ENCODE measurements around the gene MYDGF.
"Not testable (repeated sequence)": the region's sequence is repeated elsewhere in the genome, so short reads cannot be mapped to it uniquely, and the experiment has no call there.

The MYDGF gene

DNA sequence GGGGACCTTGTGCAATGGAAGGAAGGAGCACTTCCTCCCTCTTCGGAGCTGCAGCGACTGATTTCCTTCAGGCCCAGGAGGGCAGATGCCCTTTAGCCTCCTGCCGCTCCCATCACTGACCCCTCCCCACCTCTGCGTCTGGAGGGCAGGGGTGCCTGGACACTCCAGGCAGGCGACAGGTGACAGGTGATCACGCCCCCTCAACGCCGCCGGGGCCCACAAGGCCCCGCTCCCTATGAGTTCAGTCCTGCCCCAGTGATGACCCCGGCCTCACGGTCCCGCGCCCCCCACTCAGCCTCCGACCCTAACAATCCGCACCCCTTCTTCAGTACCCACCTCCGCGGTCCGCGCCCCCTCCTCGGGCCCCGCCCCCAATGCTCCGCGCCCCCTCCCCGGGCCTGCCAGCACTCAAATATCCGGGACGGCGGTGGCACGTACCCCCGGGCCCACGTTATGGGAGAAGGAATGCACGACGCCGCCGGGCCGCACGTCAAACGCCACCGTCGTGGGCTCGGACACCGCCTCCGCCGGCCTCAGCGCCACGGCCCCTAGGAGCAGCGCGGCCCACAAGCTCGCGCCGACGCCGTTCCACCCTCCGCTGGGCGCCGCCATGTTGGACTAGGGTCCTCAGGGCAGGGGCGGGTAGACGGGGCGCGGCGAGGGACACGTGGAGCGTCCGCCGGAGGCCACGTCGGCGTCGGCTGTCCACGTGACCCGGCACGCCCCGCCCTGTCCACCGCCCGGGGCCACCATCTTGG lies at the start of gene MYDGF:
Gene MYDGF, minus strand, starts transcription at position 620 of the 758 bp plus-strand sequence. Its CDS starts 8 bp downstream, at position 612.
- DNase-seq (ENCODE audit: low spot score) = peak; percentile 100

DNA sequence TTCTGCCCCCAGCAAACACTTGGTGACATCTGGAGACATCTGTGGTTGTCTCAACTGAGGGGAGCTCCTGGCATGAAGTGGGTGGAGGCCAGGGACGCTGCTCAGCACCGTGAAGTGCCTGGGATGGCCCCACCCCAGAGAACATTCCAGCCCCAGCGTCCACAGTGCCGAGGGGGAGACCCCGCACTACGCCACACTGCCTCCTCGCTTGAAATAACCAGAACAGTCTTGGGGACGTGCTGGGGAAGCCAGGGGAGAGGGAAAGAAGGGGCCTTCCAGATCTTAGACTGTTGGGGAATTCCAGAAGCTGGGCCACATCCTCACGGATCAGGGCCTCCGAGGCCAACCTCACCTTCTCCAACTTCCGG lies 49.3 kb upstream of the MYDGF start:
- DNase-seq (ENCODE audit: low spot score) = no peak

DNA sequence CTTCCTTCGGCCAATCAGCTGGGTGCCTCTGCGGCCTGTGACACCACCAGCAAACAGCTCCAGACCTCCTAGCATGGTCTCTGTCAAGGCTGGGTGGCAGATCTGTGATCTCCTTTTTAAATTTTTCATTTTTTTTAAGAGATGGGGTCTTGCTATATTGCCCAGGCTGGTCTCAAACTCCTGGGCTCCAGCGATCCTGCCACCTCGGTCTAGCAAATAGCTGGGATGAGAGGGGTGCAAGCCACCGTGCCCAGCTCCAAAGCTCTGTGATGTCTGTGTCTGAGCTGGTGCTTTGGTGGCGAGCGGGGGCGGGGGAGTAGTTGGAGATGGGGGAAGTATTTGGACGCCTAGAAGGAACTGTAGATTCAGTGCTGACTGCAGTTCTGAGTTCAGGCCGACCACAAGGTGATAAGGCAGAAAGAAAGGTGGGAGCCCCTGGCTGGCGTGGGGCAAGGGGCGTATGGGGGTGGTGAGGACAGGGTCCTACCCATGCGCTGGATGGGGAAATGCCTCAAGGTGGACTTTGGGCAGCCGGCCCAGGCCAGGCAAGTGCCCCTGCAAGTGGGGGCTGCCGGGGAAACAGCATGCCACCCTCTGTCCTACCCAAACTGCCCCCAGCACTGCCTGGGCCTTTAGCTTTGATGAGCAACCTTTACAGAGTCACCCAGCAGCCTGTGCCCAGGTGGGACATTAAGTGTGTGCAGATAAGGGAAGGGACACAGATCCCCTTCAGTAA lies 48.0 kb upstream of the MYDGF start:
- no peak for DNase-seq (ENCODE audit: low spot score)

DNA sequence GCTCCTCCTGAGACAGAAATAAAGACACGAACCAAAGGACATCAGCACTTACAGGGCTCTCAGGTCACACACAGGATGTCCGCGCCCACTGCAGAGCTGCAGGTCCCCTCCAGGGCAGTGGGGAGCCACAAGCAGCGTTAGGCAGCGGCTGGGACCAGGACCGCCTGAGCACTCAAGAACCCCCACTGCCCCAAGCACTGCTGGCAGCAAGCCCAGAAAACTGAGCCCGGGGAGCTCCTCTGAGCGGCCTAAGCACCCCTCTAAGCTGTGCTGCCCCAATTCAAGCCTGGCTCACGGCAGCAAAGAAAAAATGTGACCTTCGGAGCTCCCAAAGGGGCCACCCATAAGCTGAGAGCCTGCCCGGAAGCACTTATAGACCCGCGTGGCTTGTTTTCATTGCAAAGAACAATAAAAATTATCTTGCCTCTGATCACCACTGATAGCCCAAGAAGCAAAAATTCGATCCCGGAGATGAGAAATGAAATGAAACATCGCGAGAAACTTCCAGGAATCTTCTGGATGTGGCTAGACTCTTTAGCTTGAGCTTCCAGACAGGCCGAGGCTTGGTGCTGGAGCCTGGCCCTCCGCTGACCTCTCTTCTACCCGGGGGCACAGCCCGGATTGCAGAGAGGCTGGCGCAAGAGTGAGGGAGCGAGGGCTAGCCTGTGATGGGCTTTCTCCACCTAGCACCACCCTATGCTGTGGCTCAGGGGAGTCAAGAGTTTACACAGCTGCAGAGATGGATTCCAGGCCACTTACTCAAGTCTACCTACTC lies 47.2 kb upstream of the MYDGF start:
- DNase-seq (ENCODE audit: low spot score) = no peak

DNA sequence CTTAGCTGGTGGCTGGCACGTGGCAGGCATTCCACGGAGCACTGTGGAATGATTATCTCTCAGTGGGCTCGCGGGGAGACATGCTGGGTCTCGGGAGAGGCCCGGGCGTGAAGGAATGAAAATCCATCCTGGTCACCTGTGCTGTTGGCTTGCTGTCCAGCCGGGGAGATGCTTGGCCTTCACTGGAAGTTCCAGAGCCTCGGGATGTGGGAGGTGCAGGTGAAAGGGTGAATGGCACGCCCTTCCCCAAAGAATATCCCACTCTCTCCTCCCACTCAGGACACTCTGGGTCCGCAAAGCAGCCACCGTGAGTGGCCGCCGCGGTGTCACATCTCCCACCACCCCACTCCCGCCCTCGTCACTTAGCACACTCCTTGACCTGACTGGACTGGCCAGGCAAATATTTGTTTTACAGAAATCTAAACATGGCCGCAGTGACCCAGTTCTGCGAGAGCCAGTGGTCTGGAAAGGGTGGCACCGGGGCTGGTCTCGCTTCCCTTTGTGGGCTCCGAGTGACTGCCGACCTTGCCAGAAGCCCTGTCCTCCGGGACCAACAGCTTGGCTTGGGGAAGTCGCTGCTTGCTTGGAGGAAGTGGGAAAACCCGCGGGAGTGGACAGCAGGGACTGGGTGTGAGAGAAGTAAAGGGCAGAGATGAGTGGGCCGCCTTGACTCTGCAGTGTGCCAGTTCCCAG lies 45.5 kb upstream of the MYDGF start:
- no peak for DNase-seq (ENCODE audit: low spot score)

DNA sequence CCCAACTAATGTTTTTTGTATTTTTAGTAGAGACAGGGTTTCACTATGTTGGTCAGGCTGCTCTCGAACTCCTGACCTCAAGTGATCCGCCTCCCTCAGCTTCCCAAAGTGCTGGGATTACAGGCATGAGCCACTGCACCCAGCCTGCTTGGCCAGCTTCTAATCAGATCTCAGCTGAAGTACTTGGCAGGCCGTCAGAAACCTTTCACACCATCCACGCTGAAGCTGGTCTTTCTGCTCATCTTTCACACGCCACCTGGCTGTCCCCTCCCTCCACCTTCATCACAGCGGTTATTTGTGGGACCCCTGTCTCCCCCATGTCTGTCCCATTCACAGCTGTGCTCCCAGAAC lies 45.0 kb upstream of the MYDGF start:
- not testable (repeated sequence) for DNase-seq (ENCODE audit: low spot score)

DNA sequence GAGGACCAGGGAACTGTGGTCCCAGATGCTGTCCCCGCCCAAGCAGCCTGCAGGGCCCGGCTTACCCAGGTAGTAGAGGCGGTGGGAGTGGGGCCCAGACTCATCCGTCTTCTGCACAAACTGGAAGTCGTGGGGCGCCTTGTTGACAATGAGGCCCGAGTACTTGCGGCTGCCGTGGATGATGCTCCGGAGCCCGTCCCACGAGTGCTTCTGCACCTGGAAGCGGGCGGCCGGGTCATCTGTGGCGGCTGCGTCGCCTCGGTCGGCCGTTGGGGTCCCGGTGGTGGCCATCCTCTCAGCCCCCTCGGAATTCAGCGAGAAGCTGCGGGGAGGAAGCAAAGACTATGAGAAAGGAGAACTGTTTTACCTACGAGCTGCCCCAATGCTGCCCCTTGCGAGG lies 43.9 kb upstream of the MYDGF start:
- DNase-seq (ENCODE audit: low spot score) = no peak

DNA sequence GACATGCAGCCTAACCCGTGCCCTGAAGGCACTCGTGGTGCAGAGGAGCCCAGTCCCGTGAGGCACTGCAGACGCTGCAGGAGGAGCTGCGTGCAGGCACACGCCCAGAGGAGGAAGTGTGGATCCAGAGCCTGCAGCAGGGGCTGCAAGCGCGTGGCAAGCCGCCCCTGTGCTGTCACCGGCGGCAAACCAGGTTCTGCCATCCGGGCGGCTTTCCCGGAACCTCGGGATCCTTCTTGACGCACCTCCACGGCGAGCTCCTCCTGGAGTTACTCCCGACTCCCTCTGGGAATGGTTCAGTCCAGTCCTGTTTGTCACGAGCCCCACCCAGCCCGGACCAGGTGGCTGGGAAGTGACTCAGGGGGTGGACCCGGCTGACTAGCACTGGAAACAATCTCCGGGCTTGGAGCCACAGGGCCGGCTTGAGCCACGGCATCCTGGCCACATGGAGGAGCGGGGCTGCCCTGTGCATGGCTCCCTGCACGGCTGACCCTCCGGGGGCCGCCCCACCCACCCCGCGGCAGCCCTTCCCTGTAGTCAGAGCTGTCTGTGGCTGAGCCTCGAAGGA lies 43.3 kb upstream of the MYDGF start:
- DNase-seq (ENCODE audit: low spot score) = peak; percentile 98

DNA sequence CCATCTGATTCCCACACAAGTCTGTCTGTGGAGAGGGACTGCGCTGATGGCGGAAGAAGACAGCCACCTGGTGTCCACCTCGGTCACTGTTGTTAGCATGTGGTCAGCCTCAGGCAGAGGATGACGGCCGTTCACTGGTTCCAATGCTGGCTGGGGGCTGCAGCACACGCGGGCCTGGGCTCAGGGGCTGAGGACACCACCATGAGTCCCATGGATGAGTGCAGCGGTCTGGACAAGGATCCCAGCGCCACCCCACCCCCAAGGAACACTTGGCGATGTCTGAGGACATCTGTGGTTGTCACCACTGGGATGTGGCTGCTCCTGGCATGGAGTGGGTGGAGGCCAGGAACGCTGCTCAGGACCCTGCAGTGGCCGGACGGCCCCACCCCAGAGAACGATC lies 42.6 kb upstream of the MYDGF start:
- DNase-seq (ENCODE audit: low spot score) = no peak

DNA sequence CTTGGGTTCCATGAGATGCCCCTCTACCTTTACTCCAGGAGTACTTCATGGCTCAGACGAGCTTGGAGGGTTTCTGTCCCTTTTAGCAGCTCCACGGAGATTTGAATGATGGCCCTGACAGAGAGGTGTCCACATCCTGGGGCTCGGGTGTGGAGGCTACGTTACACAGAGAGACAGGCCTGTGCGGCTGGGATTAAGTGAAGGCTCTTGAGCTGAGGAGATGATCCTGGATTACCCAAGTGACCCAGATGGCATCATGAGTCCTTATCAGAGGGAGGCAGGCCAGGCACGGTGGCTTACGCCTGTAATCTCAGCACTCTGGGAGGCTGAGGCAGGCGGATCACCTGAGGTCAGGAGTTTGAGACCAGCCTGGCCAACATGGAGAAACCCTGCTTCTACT lies 41.1 kb upstream of the MYDGF start:
- no peak for DNase-seq (ENCODE audit: low spot score)

DNA sequence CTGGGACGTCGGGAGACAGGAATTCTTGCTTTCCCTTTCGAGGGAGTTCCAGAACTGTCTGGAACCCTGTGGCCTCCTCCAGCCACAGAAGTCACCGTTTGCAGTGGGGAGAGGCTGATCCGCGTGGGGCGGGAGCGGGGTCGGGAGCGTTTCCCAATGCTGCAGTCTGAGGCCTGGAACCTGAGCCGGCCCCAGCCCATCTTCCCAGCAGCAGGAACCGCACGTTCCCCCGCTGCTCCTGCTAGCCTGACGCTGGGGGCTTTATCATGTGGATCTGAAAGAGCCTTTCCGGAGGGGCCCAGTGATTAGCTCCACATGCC lies 40.1 kb upstream of the MYDGF start:
- DNase-seq (ENCODE audit: low spot score) = no peak

DNA sequence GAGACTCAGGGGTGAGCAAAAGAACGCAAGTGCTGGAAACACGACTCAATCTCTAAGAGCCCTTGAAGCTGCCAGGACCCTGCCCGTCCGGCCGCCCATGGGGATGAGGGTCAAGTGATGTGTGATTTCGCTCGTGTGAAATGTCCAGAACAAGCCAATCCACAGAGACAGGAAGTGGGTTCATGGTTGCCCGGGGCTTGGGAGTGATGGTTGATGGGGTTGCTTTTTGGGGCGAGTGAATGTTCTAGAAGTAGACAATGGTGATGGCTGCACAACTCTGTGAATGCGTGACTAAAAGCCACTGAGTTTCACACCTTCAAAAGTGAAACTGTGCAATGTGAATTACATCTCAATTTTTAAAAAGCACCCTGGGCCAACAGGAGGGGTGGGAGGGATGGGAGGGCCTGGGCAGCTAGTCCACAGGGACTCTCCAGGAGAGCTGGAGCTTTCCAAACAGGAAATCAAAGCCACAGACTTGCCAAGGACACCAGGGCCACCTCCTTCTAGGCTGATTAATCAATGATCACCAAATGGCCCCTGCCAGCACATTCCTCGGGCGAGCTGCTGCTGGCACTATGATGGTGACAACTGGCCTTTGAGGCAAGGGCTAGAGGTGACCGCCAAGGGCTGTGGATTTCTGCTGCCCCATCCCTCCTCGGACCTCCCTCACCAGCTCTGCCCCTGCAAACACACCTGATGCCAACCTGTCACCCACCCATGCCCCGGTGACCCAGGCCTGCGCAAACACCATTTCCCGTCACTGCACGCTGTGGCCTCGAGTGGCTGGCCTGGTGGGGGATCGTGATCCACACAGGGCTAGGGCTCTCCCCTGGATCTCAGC lies 39.5 kb upstream of the MYDGF start:
- no peak for DNase-seq (ENCODE audit: low spot score)

DNA sequence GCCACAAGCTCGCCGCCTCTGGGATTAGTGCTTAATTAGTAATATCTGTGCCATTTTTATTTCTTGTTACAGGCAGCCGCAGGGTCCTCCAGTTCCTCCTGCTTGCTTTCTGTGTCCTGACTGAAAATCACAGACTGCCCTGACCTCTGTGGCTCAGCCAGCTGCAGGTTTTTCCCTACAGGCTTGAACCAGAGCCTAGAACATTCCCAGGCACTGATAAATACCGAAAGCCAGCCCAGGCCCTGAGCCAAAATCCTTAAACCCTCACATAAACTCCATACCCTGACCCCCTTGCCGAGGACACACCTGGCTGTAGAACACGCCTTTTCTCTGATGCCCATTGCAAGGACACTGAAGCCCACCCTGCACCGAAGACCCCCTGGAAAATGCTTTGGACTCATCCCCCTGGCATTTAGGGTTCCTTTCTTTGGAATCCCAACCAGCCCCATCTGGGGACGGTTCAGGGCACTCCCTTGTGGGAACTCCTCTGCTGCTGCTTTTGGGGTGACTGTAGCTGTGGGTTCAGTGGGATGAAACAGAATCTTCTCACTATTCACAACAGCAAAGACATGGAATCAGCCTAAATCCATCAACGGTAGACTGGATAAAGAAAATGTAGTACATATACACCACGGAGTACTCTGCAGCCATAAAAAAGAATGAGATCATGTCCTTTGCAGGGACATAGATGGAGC lies 38.0 kb upstream of the MYDGF start:
- DNase-seq (ENCODE audit: low spot score) = peak; percentile 35

DNA sequence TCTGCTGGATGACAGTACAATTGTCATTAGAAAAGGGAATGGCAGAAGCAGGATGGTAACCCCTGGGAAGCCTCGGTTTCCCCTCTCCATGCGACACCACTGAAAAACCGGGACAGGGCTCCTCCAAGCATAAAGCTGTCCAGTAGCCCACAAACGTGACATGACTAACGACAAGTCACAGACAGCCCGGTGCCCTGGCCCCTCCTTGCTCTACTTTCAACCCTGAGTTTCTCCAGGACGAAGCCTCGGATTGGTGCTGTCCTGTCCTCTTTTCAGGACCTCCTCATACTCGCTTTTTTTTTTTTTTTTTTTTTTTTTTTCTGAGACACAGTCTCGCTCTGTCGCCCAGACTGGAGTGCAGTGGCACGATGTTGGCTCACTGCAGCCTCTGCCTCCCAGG lies 37.2 kb upstream of the MYDGF start:
- no peak for DNase-seq (ENCODE audit: low spot score)

DNA sequence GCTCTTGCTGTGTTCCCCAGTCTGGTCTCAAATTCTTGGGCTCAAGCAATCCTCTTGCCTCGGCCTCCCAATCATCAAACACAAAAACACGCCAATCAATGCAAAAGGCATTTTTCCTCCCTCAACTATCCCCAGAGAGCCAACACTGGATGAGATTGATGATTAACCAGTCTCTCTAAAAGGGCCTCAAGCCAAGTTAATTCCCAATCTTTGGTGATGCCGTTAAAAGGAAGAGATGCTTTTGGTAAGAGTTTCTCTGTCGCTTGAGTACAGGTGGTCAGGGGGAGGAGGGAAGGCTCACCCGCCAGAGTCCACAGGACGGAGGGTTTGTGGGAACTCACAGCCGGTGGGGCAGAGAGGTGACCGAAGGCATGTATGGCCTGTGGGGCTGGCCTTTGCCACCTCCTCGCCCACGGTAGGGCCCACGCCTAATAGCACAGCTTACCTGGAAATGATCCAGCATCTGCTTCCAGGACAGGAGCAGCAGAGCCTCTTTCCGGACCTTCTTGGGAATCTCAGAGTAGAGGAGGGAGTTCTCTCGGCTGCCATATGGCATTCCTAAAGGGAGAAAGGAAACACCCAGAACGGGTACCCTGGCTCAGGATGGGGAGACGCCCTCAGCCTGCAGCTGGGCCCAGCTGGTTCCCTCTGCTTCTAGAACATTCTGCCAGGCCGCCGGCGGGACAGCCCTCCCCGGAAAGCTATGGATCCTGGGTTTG lies 35.4 kb upstream of the MYDGF start:
- DNase-seq (ENCODE audit: low spot score) = no peak

DNA sequence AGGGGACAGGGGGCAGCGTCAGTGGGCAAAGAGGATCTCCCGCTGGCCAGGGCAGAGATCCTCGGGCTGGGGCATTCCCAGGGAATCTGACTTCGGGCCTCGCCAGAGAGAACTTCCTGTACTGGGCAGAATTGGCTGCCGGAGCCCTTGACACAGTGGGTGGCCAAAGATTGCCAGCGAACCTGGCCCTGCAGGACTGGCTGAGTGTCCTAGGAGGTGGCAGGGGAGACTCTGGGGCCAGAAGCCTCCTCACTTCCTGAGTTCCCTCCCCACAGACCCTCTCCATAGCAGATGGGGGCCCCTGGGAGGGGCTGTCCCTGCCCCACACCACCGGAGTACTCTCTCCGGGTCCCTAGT lies 34.2 kb upstream of the MYDGF start:
- DNase-seq (ENCODE audit: low spot score) = no peak

DNA sequence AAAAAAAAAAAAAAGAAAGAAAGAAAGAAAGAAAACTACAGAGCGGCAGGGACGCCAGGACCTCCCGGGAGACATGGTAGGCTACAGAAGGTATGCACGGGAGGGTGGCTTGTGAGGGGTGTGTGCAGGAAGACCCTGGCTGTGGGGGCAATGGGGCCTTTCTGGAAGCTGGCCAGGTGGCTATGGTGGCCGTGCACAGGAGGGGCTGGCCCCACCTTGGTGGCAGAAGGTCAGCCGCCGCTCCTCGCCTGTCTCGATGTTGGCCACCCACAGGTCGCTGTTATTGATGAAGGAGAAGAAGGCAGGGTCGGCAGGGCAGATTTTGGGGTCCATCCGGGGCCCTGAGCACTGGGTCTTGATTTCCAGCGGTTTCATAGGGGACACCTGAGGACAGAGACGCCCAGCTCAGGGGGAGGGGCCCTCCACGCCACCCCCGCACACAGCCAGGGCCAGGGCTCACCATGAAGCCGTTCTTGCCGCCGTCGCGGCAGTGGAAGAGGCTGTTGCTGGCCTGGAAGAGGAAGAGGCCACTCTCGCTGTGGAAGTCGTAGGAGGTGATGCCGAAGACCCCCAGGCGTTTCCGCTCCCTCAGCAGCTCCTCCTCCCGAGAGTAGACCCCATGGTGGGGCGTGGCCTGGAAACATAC lies 33.7 kb upstream of the MYDGF start:
- DNase-seq (ENCODE audit: low spot score) = no peak

DNA sequence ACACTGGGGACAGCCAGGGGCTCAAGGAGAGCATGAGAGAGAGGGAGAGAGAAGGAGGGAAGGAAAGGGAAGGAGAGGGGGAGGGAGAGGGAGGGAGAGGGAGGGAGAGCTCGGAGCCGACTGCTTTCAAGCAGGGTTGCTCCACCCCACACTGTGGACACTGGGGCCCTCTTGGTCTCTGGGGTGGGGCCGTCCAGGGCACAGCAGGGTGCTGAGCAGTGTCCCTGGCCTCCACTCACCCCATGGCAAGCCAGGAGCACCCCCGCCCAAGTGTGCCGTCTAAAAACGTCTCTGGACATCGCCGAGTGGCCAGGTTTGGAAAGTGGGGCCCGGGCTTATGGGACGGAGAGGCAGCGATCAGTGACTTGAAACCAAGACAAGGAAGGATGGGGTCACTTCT lies 32.6 kb upstream of the MYDGF start:
- no peak for DNase-seq (ENCODE audit: low spot score)

DNA sequence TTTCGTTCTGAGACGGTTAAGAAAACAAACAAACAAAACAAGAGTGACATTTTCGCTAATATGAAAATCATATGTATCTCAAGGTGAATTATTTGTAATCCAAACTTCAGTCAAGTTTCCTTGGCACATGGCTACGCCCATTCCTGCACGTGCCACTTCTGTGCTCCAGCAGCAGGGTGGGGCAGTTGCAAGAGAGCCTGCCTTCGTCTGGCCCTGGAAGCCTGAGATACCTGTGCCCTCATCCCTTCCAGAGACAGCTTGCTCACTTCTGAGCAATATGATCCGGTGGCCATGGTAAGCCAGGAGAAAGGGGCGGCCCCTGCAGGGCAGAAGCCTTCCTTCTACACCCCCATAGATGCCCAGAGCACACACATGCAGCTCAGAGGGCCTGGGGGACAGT lies 31.4 kb upstream of the MYDGF start:
- no peak for DNase-seq (ENCODE audit: low spot score)

DNA sequence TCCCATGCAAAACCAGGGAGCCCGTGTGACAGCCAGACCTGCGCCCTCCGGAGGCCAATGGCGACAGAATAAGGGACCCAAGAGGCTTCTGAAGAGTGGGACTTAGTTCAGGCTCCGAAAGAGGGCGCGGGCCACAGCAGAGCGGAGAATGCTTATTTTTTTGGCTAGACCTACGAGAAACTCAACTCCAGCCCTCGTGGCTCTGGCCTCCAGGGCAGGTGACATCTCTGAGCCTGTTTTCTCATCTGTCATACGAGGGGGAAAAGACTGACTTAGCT lies 30.5 kb upstream of the MYDGF start:
- DNase-seq (ENCODE audit: low spot score) = no peak
